SK-N-SH treated with all-trans-retinoic acid at 6 μM for 48 hours (cell line): ENCODE results near the gene ZMYND11.

ENCODE experiments used
- BACH2 ChIP-seq: fragments of 250-450 bp; sonication (Bioruptor Pico); IDR thresholded peaks from 2 replicates; pipeline ENCODE4 v1.9.0; 2021; ENCODE audit warnings: mild to moderate bottlenecking, borderline replicate concordance
- CSDC2 ChIP-seq: fragments of 250-450 bp; sonication (Bioruptor Pico); IDR thresholded peaks from 2 replicates; pipeline ENCODE4 v1.5.0; 2020; ENCODE audit warnings: mild to moderate bottlenecking, moderate library complexity
- ISL1 ChIP-seq: fragments of 250-450 bp; sonication (Bioruptor Pico); IDR thresholded peaks from 2 replicates; pipeline ENCODE4 v2.1.2; 2022; ENCODE audit warnings: mild to moderate bottlenecking, moderate library complexity

DNA sequence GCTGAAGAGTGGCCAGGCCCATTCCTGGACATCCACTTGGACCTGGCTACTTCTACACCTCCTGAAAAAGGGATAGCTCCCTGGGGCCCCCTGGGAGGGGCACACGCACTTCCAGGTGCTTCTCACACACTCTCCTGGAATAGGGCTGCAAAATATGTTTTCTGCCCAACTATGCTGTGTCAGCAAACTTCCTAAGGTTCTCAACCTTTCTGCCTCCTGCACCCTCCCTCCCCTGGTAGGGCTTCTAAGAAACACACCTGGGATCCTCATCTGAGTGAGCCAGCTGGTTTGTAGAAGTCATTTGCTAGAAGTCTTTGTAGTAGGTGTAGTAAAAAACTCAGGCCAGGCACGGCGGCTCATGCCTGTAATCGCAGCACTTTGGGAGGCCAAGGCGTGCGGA is 136.5 kb downstream of the ZMYND11 start:
- TF ChIP-seq ISL1 (CRISPR knock-in tag) (no peak), CSDC2 (CRISPR knock-in tag) (no peak), BACH2 (CRISPR knock-in tag) (no peak)
